Hematopoietic multipotent progenitor cell (in vitro differentiated cells): Measurements from ENCODE around the gene PIP5K1B. TPM values are rescaled to one million over a fixed set of nuclear protein-coding genes. Genes with fewer than 3 reads are reported as not detected.

ENCODE experiments used
- DNase-seq, 3 donors: peaks; one replicate each; pipeline ENCODE4 v3.0.0-alpha.2; 2011 to 2015; ENCODE audit warnings: low read depth in 2 of 3, low spot score in 2 of 3
- total RNA-seq: library from RNA; depleted of rRNA; stranded (reverse); fragments of >200 nt; gene quantifications from one replicate; pipeline ENCODE4 v1.2.3, GENCODE V29; 2012

Gene PIP5K1B
- total RNA-seq, 1 donor, result 12.4 TPM

GRCh38 chr9:68731857-68732256 lies 26.8 kb downstream of the PIP5K1B start:
- DNase-seq, result no peak

GRCh38 chr9:68732405-68733020 lies 27.5 kb downstream of the PIP5K1B start:
- DNase-seq, result no peak

GRCh38 chr9:68733021-68733405 lies 28.0 kb downstream of the PIP5K1B start:
- DNase-seq, result no peak

GRCh38 chr9:68738358-68738757 lies 33.3 kb downstream of the PIP5K1B start:
- no peak for DNase-seq

GRCh38 chr9:68739621-68740174 lies 34.7 kb downstream of the PIP5K1B start:
- peak in 1 of 3 donors; percentile 47 for DNase-seq

GRCh38 chr9:68740561-68740960 lies 35.5 kb downstream of the PIP5K1B start:
- DNase-seq, result no peak

- no peak for DNase-seq
These were observed 36.2 kb downstream of the PIP5K1B start for GRCh38 chr9:68741234-68741633.

- no peak for DNase-seq
These were observed 36.8 kb downstream of the PIP5K1B start for GRCh38 chr9:68741704-68742332.

- DNase-seq, result no peak
These were observed 37.3 kb downstream of the PIP5K1B start for GRCh38 chr9:68742333-68742730.

GRCh38 chr9:68744426-68744825 lies 39.4 kb downstream of the PIP5K1B start:
- DNase-seq, result peak in 1 of 3 donors; percentile 45

- DNase-seq, result no peak
These were observed 41.5 kb downstream of the PIP5K1B start for GRCh38 chr9:68746525-68746924.

GRCh38 chr9:68747043-68747533 lies 42.0 kb downstream of the PIP5K1B start:
- DNase-seq, result peak in 2 of 3 donors; percentile 43 to 64

- DNase-seq, result no peak
These were observed 44.1 kb downstream of the PIP5K1B start for GRCh38 chr9:68749135-68749534.

- DNase-seq, result no peak
These were observed 44.6 kb downstream of the PIP5K1B start for GRCh38 chr9:68749579-68750159.

- DNase-seq, result no peak
These were observed 45.2 kb downstream of the PIP5K1B start for GRCh38 chr9:68750255-68750654.

- no peak for DNase-seq
These were observed 45.7 kb downstream of the PIP5K1B start for GRCh38 chr9:68750786-68751185.

- DNase-seq, result no peak
These were observed 46.5 kb downstream of the PIP5K1B start for GRCh38 chr9:68751556-68751955.

- DNase-seq, result no peak
These were observed 50.0 kb downstream of the PIP5K1B start for GRCh38 chr9:68755051-68755450.

GRCh38 chr9:68755752-68756151 lies 50.7 kb downstream of the PIP5K1B start:
- no peak for DNase-seq

- DNase-seq, result no peak
These were observed 55.1 kb downstream of the PIP5K1B start for GRCh38 chr9:68759981-68760673.

- no peak for DNase-seq
These were observed 55.8 kb downstream of the PIP5K1B start for GRCh38 chr9:68760674-68761333.
